GM12878 (cell line): ENCODE results near the gene PRRT1. TPM values are rescaled to one million over a fixed set of nuclear protein-coding genes. Genes with fewer than 3 reads are reported as not detected.

Source experiments
- ATAC-seq: fragments of 200-7000 bp; cut with Tn5 transposase; 3 replicates; pipeline ENCODE4 v1.9.1; 2020; ENCODE audit warnings: mild to moderate bottlenecking, moderate library complexity
- BruUV-seq: library from RNA; stranded (reverse); fragments of 400-500 nt; replicated peaks from 2 replicates; lab custom pipeline; 2021; lab: Mats Ljungman, UMichigan
- CTCF ChIA-PET: fragments of 300-600 bp; sonication (Branson Sonifier 250); formaldehyde crosslinking; extraction: SDS; loops from one replicate; lab custom pipeline; 2021; ENCODE audit warnings: inconsistent platforms; lab: Yijun Ruan, JAX
- POLR2A ChIA-PET: fragments of 350-600 bp; formaldehyde crosslinking; extraction: SDS; loops from one replicate; lab custom pipeline; 2021; ENCODE audit warnings: inconsistent platforms; lab: Charles Lee
- RAD21 ChIA-PET: fragments of 300-600 bp; sonication (Branson Sonifier 250); formaldehyde crosslinking; loops from one replicate; lab custom pipeline; 2023; ENCODE audit warnings: antibody characterized with exemption; ENCODE audit not compliant: unreplicated experiment; lab: Charles Lee
- SMC1A ChIA-PET: fragments of 300-600 bp; sonication (Branson Sonifier 250); formaldehyde crosslinking; loops from one replicate; lab custom pipeline; 2023; ENCODE audit not compliant: unreplicated experiment, uncharacterized antibody; lab: Charles Lee
- DNase-seq: peaks from one replicate; pipeline ENCODE4 v3.0.0-alpha.2; 2011; ENCODE audit warnings: low read depth, low spot score
- FAIRE-seq: peaks from 3 replicates; lab custom pipeline; 2011; peaks lifted over from hg19 to GRCh38; lab: Jason Lieb, UNC
- H2AFZ ChIP-seq: 2 replicates; pipeline ENCODE4 v1.6.0; 2011; ENCODE audit warnings: low read depth, low read length, control low read depth; ENCODE audit not compliant: control insufficient read depth
- H3K27ac ChIP-seq: 2 replicates; pipeline ENCODE4 v1.5.1; 2011; ENCODE audit warnings: control low read depth; ENCODE audit not compliant: control insufficient read depth, insufficient read depth
- H3K27me3 ChIP-seq, 2 experiments: replicated peaks in 1 of 2; 2 replicates each; pipeline versions ENCODE4 v1.6.0 to v1.6.1; 2011; ENCODE audit warnings: low read length in 1 of 2; ENCODE audit not compliant: control insufficient read depth in 2 of 2, insufficient read depth in 2 of 2
- H3K36me3 ChIP-seq, 2 experiments: 2 replicates each; pipeline ENCODE4 v1.5.1; 2011; ENCODE audit warnings: low read length in 1 of 2; ENCODE audit not compliant: control insufficient read depth in 2 of 2, insufficient read depth in 2 of 2
- H3K4me1 ChIP-seq: 2 replicates; pipeline ENCODE4 v1.6.1; 2011; ENCODE audit warnings: mild to moderate bottlenecking, low read length, moderate library complexity, mixed read lengths; ENCODE audit not compliant: control insufficient read depth, insufficient read depth
- H3K4me2 ChIP-seq: 2 replicates; pipeline ENCODE4 v1.6.0; 2011; ENCODE audit warnings: control low read depth; ENCODE audit not compliant: control insufficient read depth, insufficient read depth
- H3K4me3 ChIP-seq: fragments of 200-600 bp; sonication (generic); 2 replicates; pipeline ENCODE4 v1.5.1; 2016
- H3K79me2 ChIP-seq: 2 replicates; pipeline ENCODE4 v1.6.0; 2011; ENCODE audit warnings: low read length; ENCODE audit not compliant: control insufficient read depth, insufficient read depth
- H3K9ac ChIP-seq: 2 replicates; pipeline ENCODE4 v1.8.0; 2011; ENCODE audit warnings: low read length, control low read depth, mixed read lengths; ENCODE audit not compliant: control insufficient read depth, insufficient read depth
- H3K9me3 ChIP-seq: replicated peaks from 3 replicates; pipeline ENCODE4 v1.5.1; 2011; ENCODE audit warnings: mild to moderate bottlenecking, low read length; ENCODE audit not compliant: control insufficient read depth, insufficient read depth
- H4K20me1 ChIP-seq: 2 replicates; pipeline ENCODE4 v1.6.0; 2011; ENCODE audit not compliant: control insufficient read depth, insufficient read depth
- ASH2L ChIP-seq: fragments of 300-600, 200-600 bp; sonication (generic); IDR thresholded peaks from 2 replicates; pipeline ENCODE4 v1.6.1; 2017; ENCODE audit warnings: low read depth, mild to moderate bottlenecking, borderline replicate concordance
- ATF2 ChIP-seq: IDR thresholded peaks from 2 replicates; pipeline ENCODE4 v1.6.1; 2012; ENCODE audit warnings: low read length, inconsistent platforms
- CEBPZ ChIP-seq: fragments of 150-350 bp; IDR thresholded peaks from 2 replicates; pipeline ENCODE4 v1.6.1; 2016; ENCODE audit warnings: low read depth, low read length
- CREB1 ChIP-seq: IDR thresholded peaks from 2 replicates; pipeline ENCODE4 v1.6.1; 2012; ENCODE audit warnings: low read depth, mild to moderate bottlenecking, inconsistent platforms
- GABPA ChIP-seq: IDR thresholded peaks from 2 replicates; pipeline ENCODE4 v1.6.1; 2014; ENCODE audit warnings: antibody characterized with exemption, low read depth, mild to moderate bottlenecking, inconsistent platforms
- GATAD2B ChIP-seq: fragments of 450-650 bp; conservative IDR thresholded peaks from 2 replicates; pipeline ENCODE4 v1.6.1; 2017; ENCODE audit warnings: low read depth, mild to moderate bottlenecking, moderate library complexity
- KDM1A ChIP-seq: fragments of 200-600 bp; sonication (generic); IDR thresholded peaks from 2 replicates; pipeline ENCODE4 v1.6.1; 2016; ENCODE audit warnings: borderline replicate concordance
- MLLT1 ChIP-seq: fragments of 450-650 bp; IDR thresholded peaks from 2 replicates; pipeline ENCODE4 v1.6.1; 2016; ENCODE audit warnings: mild to moderate bottlenecking
- RELB ChIP-seq: fragments of 450-650 bp; IDR thresholded peaks from 2 replicates; pipeline ENCODE4 v1.6.1; 2017; ENCODE audit warnings: low read depth, mild to moderate bottlenecking, moderate library complexity
- SMAD1 ChIP-seq: fragments of 450-650 bp; IDR thresholded peaks from 2 replicates; pipeline ENCODE4 v1.6.1; 2018; ENCODE audit warnings: mild to moderate bottlenecking, low read depth; ENCODE audit not compliant: partially characterized antibody
- SREBF2 ChIP-seq: IDR thresholded peaks from 2 replicates; pipeline ENCODE4 v1.6.1; 2012; ENCODE audit warnings: mild to moderate bottlenecking, low read length
- TCF7 ChIP-seq: IDR thresholded peaks from 2 replicates; pipeline ENCODE4 v1.6.1; 2014; ENCODE audit warnings: antibody characterized with exemption, borderline replicate concordance
- ZBED1 ChIP-seq: IDR thresholded peaks from 2 replicates; pipeline ENCODE4 v1.6.1; 2016; ENCODE audit warnings: borderline replicate concordance
- ZSCAN29 ChIP-seq: fragments of 450-650 bp; IDR thresholded peaks from 2 replicates; pipeline ENCODE4 v1.6.1; 2017; ENCODE audit warnings: mild to moderate bottlenecking, moderate library complexity
- in situ Hi-C: fragments of 300-500 bp; cut with MboI; formaldehyde crosslinking; loops from 9 replicates; pipeline ENCODE4 v1.14.3; 2018; ENCODE audit warnings: mixed read lengths
- intact Hi-C: fragments of 100-400 bp; cut with micrococcal nuclease; formaldehyde crosslinking; loops from one replicate; pipeline ENCODE4 v1.14.2; 2022; ENCODE audit not compliant: unreplicated experiment
- polyA plus RNA-seq, 11 experiments: library from polyadenylated mRNA; depleted of rRNA in 4 of 11; unstranded in 6 of 11; stranded (reverse) in 5 of 11; fragments of >200 nt; fragmentation: Nextera tagmentation in 4 of 11; fragmentation: Illumina TruSeq in 1 of 11; extraction: Ambion mirVana in 4 of 11; extraction: Trizol in 1 of 11; gene quantifications; 1 replicate in 1 of 11; 2 replicates in 10 of 11; pipeline versions ENCODE4 v1.2.1 to v1.2.3, GENCODE V29; 2011 to 2016; ENCODE audit warnings: inconsistent platforms in 2 of 11, missing spikeins in 2 of 11, low read depth in 1 of 11
- total RNA-seq, 4 experiments: library from RNA; depleted of rRNA in 3 of 4; stranded (reverse); fragments of >200 nt in 3 of 4; fragmentation: Illumina TruSeq in 1 of 4; extraction: Trizol in 1 of 4; gene quantifications; 2 replicates each; pipeline versions ENCODE4 v1.2.1 to v1.2.3, GENCODE V29; 2013 to 2021

PRRT1 gene
- total and polyA plus RNA-seq, 10 of the 15 experiments (the other 5 are each of a cell fraction or from before 2014, with no cell fraction given): 0.04 to 0.15 (median 0.10) TPM; not detected in 6

GRCh38 chr6:32132110-32132509, 19.6 kb downstream of the PRRT1 start:
- CTCF ChIA-PET: interaction anchor here (0.8 kb wide), 1 partner anchor 61 kb away, joined by 3 read pairs; no protein-coding TSS in a partner anchor
- DNase-seq (no peak), ATAC-seq (no peak), FAIRE-seq (no peak)
- POLR2A ChIA-PET: no interaction called here
- no peak overlapping the region for H3K4me3 ChIP-seq
- H3K9ac ChIP-seq: no peak overlapping the region
- no TSS peak for BruUV-seq
- no peak overlapping the region for H2AFZ ChIP-seq
- H3K9me3 ChIP-seq: no peaks in the 10 kb centered on the region
- TF ChIP-seq ATF2 (no peak), CREB1 (no peak), ASH2L (no peak), CEBPZ (no peak), GABPA (no peak), ZSCAN29 (no peak), SREBF2 (no peak), RELB (no peak), MLLT1 (no peak), KDM1A (no peak), TCF7 (no peak), SMAD1 (no peak), GATAD2B (no peak), ZBED1 (no peak)
- H3K36me3 ChIP-seq: no peaks in the 10 kb centered on the region
- H3K27ac ChIP-seq: no peak overlapping the region
- peaks cover 14% of the 10 kb centered on the region for H3K79me2 ChIP-seq
- intact Hi-C loops (no loop called here), in situ Hi-C loops (no loop called here)
- peaks cover 10% of the 10 kb centered on the region for H3K4me1 ChIP-seq
- no peak overlapping the region for H3K4me2 ChIP-seq
- no peaks in the 10 kb centered on the region for H3K27me3 ChIP-seq
- H4K20me1 ChIP-seq: no peaks in the 10 kb centered on the region
- SMC1A ChIA-PET: no interaction called here
- RAD21 ChIA-PET: interaction anchor here (0.7 kb wide), 1 partner anchor 23 kb away, joined by 5 read pairs; no protein-coding TSS in a partner anchor
